ENCODE data around the gene PIP5KL1. TPM values are rescaled to one million over a fixed set of nuclear protein-coding genes. Genes with fewer than 3 reads are reported as not detected.

The PIP5KL1 gene
- total RNA-seq, 1 experiment from 2014 or later: 16.8 TPM

DNA sequence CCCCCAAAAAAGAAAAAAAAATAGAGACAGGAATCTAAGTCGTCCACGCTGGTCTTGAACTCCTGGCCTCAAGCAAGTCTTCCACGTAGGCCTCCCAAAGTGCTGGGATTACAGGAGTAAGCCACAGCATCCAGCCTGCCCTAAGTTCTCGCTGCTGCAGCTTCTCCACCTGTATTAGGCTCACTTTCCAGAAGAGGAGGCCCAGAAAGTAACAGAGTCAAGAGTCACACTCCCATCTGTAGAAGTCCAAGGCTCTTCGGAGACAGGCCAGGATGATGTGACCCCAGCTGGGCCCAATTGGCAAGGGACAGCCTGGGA is 48.4 kb upstream of the PIP5KL1 start:
- ATAC-seq (no peak), DNase-seq (ENCODE audit: low spot score) (no peak)
- Mint-ChIP-seq H3K36me3 (no peaks in the 10 kb centered on the region), H3K4me3 (peak overlapping the region; percentile 95), H3K27ac (peak overlapping the region; percentile 98), H3K4me1 (peaks cover 64% of the 10 kb centered on the region), H3K27me3 (ENCODE audit: low read depth) (no peaks in the 10 kb centered on the region), H3K9me3 (no peaks in the 10 kb centered on the region)
- POLR2A ChIA-PET: interaction anchor here (0.6 to 1.0 kb wide), 3 partner anchors 119 to 541 kb away, joined by 3 to 4 read pairs (median 3); no protein-coding TSS in a partner anchor
- TF ChIP-seq ZNF121 (CRISPR knock-in tag; IDR thresholded peaks at IDR 0.05): peak; percentile 91
- TF ChIP-seq ZNF263 (CRISPR knock-in tag; IDR thresholded peaks at IDR 0.05; ENCODE audit: low read depth): no peak
- TF ChIP-seq ATF1 (CRISPR knock-in tag; IDR thresholded peaks at IDR 0.05): no peak
- CTCF ChIA-PET: interaction anchor here (0.5 to 14.8 kb wide), 15 partner anchors 13 to 149 kb away, joined by 3 to 156 read pairs (median 4); no protein-coding TSS in a partner anchor

DNA sequence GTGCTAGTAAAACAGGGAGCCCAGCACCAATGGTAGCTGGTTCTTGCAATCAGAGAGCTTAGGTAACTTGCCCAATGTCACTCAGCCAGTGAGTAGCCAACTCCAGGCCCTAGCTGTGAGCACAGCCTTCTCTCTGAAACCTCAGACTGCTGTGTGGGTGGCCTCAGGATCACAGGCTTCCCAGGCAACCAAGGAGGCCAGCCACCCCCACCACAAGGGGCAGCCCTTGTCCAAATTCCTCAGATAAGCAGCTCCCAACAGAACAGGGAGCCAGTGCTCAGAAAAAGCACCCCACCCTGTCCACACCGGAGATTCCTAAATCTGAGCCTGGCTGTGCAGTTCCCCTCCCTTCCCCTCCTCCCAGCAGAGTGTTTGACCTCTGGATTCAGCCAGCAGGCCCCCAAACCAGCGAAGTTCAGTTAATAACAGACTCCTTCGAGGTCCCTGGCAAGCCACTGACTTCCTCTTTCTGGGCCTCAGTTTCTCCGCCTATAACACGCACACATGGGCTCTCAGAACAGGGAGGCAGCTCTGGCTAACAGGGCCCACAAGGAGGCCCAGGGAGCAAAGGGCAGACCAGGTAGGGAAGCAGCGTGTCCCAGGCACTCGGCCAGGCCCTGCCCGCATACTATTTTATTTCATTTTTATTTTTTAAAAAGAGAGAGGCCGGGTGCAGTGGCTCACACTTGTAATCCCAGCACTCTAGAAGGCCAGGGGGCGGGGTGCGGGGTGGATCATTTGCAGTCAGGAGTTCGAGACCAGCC is 47.5 kb upstream of the PIP5KL1 start:
- H3K27me3 Mint-ChIP-seq (ENCODE audit: low read depth): no peaks in the 10 kb centered on the region
- ChIA-PET POLR2A (interaction anchor here (0.7 to 1.8 kb wide), 2 partner anchors 17 to 34 kb away, joined by 3 to 6 read pairs; no protein-coding TSS in a partner anchor), CTCF (interaction anchor here (0.6 to 14.8 kb wide), 13 partner anchors 14 to 150 kb away, joined by 3 to 156 read pairs (median 4); partner anchors contain the start of gene NAIF1)
- H3K36me3 Mint-ChIP-seq: no peaks in the 10 kb centered on the region
- H3K9me3 Mint-ChIP-seq: no peaks in the 10 kb centered on the region
- TF ChIP-seq TEAD4 (CRISPR knock-in tag; IDR thresholded peaks at IDR 0.05) (no peak), ZNF512 (CRISPR knock-in tag; IDR thresholded peaks at IDR 0.05; ENCODE audit: borderline replicate concordance) (no peak), RORB (CRISPR knock-in tag; IDR thresholded peaks at IDR 0.05) (no peak), CDX4 (CRISPR knock-in tag; IDR thresholded peaks at IDR 0.05; ENCODE audit: borderline replicate concordance) (no peak), ZNF671 (CRISPR knock-in tag; IDR thresholded peaks at IDR 0.05) (no peak), TEAD1 (CRISPR knock-in tag; IDR thresholded peaks at IDR 0.05) (no peak), HMGXB4 (CRISPR knock-in tag; IDR thresholded peaks at IDR 0.05) (no peak), ZBTB21 (CRISPR knock-in tag; IDR thresholded peaks at IDR 0.05; ENCODE audit: borderline replicate concordance) (no peak), IRF2 (CRISPR knock-in tag; IDR thresholded peaks at IDR 0.05; ENCODE audit: borderline replicate concordance, low read depth) (no peak), CREM (CRISPR knock-in tag; IDR thresholded peaks at IDR 0.05) (no peak)
- TF ChIP-seq, protein P1, sequence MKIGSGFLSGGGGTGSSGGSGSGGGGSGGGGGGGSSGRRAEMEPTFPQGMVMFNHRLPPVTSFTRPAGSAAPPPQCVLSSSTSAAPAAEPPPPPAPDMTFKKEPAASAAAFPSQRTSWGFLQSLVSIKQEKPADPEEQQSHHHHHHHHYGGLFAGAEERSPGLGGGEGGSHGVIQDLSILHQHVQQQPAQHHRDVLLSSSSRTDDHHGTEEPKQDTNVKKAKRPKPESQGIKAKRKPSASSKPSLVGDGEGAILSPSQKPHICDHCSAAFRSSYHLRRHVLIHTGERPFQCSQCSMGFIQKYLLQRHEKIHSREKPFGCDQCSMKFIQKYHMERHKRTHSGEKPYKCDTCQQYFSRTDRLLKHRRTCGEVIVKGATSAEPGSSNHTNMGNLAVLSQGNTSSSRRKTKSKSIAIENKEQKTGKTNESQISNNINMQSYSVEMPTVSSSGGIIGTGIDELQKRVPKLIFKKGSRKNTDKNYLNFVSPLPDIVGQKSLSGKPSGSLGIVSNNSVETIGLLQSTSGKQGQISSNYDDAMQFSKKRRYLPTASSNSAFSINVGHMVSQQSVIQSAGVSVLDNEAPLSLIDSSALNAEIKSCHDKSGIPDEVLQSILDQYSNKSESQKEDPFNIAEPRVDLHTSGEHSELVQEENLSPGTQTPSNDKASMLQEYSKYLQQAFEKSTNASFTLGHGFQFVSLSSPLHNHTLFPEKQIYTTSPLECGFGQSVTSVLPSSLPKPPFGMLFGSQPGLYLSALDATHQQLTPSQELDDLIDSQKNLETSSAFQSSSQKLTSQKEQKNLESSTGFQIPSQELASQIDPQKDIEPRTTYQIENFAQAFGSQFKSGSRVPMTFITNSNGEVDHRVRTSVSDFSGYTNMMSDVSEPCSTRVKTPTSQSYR (CRISPR knock-in tag; IDR thresholded peaks at IDR 0.05): no peak
- TF ChIP-seq, protein P2, sequence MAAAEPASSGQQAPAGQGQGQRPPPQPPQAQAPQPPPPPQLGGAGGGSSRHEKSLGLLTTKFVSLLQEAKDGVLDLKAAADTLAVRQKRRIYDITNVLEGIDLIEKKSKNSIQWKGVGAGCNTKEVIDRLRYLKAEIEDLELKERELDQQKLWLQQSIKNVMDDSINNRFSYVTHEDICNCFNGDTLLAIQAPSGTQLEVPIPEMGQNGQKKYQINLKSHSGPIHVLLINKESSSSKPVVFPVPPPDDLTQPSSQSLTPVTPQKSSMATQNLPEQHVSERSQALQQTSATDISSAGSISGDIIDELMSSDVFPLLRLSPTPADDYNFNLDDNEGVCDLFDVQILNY (CRISPR knock-in tag; IDR thresholded peaks at IDR 0.05): no peak
- TF ChIP-seq, protein P3, sequence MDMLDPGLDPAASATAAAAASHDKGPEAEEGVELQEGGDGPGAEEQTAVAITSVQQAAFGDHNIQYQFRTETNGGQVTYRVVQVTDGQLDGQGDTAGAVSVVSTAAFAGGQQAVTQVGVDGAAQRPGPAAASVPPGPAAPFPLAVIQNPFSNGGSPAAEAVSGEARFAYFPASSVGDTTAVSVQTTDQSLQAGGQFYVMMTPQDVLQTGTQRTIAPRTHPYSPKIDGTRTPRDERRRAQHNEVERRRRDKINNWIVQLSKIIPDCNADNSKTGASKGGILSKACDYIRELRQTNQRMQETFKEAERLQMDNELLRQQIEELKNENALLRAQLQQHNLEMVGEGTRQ (CRISPR knock-in tag; IDR thresholded peaks at IDR 0.05): no peak
- TF ChIP-seq, protein P4, sequence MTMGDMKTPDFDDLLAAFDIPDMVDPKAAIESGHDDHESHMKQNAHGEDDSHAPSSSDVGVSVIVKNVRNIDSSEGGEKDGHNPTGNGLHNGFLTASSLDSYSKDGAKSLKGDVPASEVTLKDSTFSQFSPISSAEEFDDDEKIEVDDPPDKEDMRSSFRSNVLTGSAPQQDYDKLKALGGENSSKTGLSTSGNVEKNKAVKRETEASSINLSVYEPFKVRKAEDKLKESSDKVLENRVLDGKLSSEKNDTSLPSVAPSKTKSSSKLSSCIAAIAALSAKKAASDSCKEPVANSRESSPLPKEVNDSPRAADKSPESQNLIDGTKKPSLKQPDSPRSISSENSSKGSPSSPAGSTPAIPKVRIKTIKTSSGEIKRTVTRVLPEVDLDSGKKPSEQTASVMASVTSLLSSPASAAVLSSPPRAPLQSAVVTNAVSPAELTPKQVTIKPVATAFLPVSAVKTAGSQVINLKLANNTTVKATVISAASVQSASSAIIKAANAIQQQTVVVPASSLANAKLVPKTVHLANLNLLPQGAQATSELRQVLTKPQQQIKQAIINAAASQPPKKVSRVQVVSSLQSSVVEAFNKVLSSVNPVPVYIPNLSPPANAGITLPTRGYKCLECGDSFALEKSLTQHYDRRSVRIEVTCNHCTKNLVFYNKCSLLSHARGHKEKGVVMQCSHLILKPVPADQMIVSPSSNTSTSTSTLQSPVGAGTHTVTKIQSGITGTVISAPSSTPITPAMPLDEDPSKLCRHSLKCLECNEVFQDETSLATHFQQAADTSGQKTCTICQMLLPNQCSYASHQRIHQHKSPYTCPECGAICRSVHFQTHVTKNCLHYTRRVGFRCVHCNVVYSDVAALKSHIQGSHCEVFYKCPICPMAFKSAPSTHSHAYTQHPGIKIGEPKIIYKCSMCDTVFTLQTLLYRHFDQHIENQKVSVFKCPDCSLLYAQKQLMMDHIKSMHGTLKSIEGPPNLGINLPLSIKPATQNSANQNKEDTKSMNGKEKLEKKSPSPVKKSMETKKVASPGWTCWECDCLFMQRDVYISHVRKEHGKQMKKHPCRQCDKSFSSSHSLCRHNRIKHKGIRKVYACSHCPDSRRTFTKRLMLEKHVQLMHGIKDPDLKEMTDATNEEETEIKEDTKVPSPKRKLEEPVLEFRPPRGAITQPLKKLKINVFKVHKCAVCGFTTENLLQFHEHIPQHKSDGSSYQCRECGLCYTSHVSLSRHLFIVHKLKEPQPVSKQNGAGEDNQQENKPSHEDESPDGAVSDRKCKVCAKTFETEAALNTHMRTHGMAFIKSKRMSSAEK (CRISPR knock-in tag; IDR thresholded peaks at IDR 0.05; ENCODE audit: borderline replicate concordance): no peak
- H3K4me1 Mint-ChIP-seq: peaks cover 61% of the 10 kb centered on the region
- peak overlapping the region; percentile 70 for H3K27ac Mint-ChIP-seq
- ATAC-seq: peak; percentile 1; the same call in 1 of the 2 replicates
- DNase-seq (ENCODE audit: low spot score): peak; percentile 49
- H3K4me3 Mint-ChIP-seq: peak overlapping the region; percentile 95
